HEK293 (cell line): ENCODE measurements around the gene PCOLCE2.

Source experiments
- CTCF ChIA-PET: fragments of 350-600 bp; formaldehyde crosslinking; extraction: SDS; loops from one replicate; lab custom pipeline; 2021; ENCODE audit warnings: antibody characterized with exemption; lab: Yijun Ruan, JAX
- POLR2A ChIA-PET: fragments of 300-600 bp; formaldehyde crosslinking; extraction: SDS; loops from one replicate; lab custom pipeline; 2020; ENCODE audit warnings: antibody characterized with exemption, inconsistent platforms; lab: Yijun Ruan, JAX
- H3K27ac ChIP-seq: fragments of 200-500 bp; sonication (Bioruptor generic); 2 replicates; pipeline ENCODE4 v1.5.1; 2014; ENCODE audit warnings: low read depth, low read length, control low read depth, inconsistent platforms; ENCODE audit errors: extremely low read depth
- H3K36me3 ChIP-seq, 2 experiments: fragments of 200-500 bp in 1 of 2; sonication (Bioruptor generic) in 1 of 2; 1 replicate in 1 of 2; 2 replicates in 1 of 2; pipeline ENCODE4 v1.5.1; 2014 to 2017; ENCODE audit warnings: inconsistent platforms in 2 of 2, low read length in 2 of 2; ENCODE audit not compliant: control insufficient read depth in 2 of 2, insufficient read depth in 1 of 2
- H3K4me1 ChIP-seq: fragments of 200-500 bp; sonication (Bioruptor generic); 2 replicates; pipeline ENCODE4 v1.5.1; 2014; ENCODE audit warnings: mild to moderate bottlenecking, low read length, inconsistent platforms; ENCODE audit not compliant: control insufficient read depth, insufficient read depth
- H3K4me3 ChIP-seq: 2 replicates; pipeline ENCODE4 v1.5.1; 2011; ENCODE audit warnings: low read depth, mild to moderate bottlenecking, control low read depth, low read length, moderate library complexity
- H3K9me3 ChIP-seq: fragments of 200-500 bp; sonication (Bioruptor generic); 2 replicates; pipeline ENCODE4 v1.5.1; 2014; ENCODE audit warnings: low read depth, low read length, inconsistent platforms; ENCODE audit not compliant: control insufficient read depth, insufficient read depth
- CTCF ChIP-seq: fragments of 450-650 bp; formaldehyde crosslinking; IDR thresholded peaks from 2 replicates; pipeline ENCODE4 v1.5.1; 2016; ENCODE audit warnings: missing biosample characterization, missing genetic modification characterization
- HOXA7 ChIP-seq: sonication (generic); formaldehyde crosslinking; IDR thresholded peaks from 2 replicates; pipeline ENCODE4 v1.8.1; 2022; ENCODE audit warnings: missing genetic modification reagents, borderline replicate concordance
- SCRT1 ChIP-seq: fragments of 450-650 bp; formaldehyde crosslinking; IDR thresholded peaks from 2 replicates; pipeline ENCODE4 v1.5.1; 2016; ENCODE audit warnings: missing biosample characterization, missing genetic modification characterization, borderline replicate concordance
- SCRT2 ChIP-seq: fragments of 450-650 bp; formaldehyde crosslinking; IDR thresholded peaks from 2 replicates; pipeline ENCODE4 v1.5.1; 2016; ENCODE audit warnings: missing biosample characterization, missing genetic modification characterization
- TSHZ1 ChIP-seq: fragments of 450-650 bp; formaldehyde crosslinking; IDR thresholded peaks from 2 replicates; pipeline ENCODE4 v1.5.1; 2016; ENCODE audit warnings: missing biosample characterization, missing genetic modification characterization, borderline replicate concordance
- ZFHX2 ChIP-seq: fragments of 450-650 bp; formaldehyde crosslinking; conservative IDR thresholded peaks from 2 replicates; pipeline ENCODE4 v1.5.1; 2016; ENCODE audit warnings: missing biosample characterization, missing genetic modification characterization
- ZNF311 ChIP-seq: fragments of 450-650 bp; formaldehyde crosslinking; IDR thresholded peaks from 2 replicates; pipeline ENCODE4 v1.5.1; 2017; ENCODE audit warnings: missing biosample characterization, missing genetic modification characterization, borderline replicate concordance
- ZNF394 ChIP-seq: fragments of 450-650 bp; formaldehyde crosslinking; IDR thresholded peaks from 2 replicates; pipeline ENCODE4 v1.5.1; 2016; ENCODE audit warnings: missing biosample characterization, missing genetic modification characterization, mild to moderate bottlenecking, moderate library complexity, borderline replicate concordance
- ZNF654 ChIP-seq: fragments of 450-650 bp; formaldehyde crosslinking; IDR thresholded peaks from 2 replicates; pipeline ENCODE4 v1.5.1; 2016; ENCODE audit warnings: low read depth, missing biosample characterization, missing genetic modification characterization
- ZNF677 ChIP-seq: fragments of 450-650 bp; IDR thresholded peaks from 2 replicates; pipeline ENCODE4 v1.5.0; 2018; ENCODE audit warnings: missing biosample characterization, mild to moderate bottlenecking, missing genetic modification characterization, moderate library complexity
- ZNF701 ChIP-seq: fragments of 450-650 bp; formaldehyde crosslinking; IDR thresholded peaks from 2 replicates; pipeline ENCODE4 v1.5.1; 2016; ENCODE audit warnings: missing biosample characterization, missing genetic modification characterization
- ZNF830 ChIP-seq: fragments of 450-650 bp; IDR thresholded peaks from 2 replicates; pipeline ENCODE4 v1.5.0; 2018; ENCODE audit warnings: missing biosample characterization, missing genetic modification characterization, low read depth, mild to moderate bottlenecking, moderate library complexity
- ZSCAN16 ChIP-seq: fragments of 450-650 bp; formaldehyde crosslinking; IDR thresholded peaks from 2 replicates; pipeline ENCODE4 v1.5.1; 2016; ENCODE audit warnings: missing biosample characterization, missing genetic modification characterization

PCOLCE2 gene

GRCh38 chr3:142907996-142908395, 19.1 kb upstream of the PCOLCE2 start:
- ChIA-PET CTCF (interaction anchor here (0.7 to 2.6 kb wide), 2 partner anchors 78 to 79 kb away, joined by 3 to 12 read pairs; no protein-coding TSS in a partner anchor), POLR2A (no interaction called here)
- Histone ChIP-seq H3K27ac (no peak overlapping the region), H3K4me3 (no peak overlapping the region), H3K4me1 (no peaks in the 10 kb centered on the region), H3K36me3 (no peaks in the 10 kb centered on the region), H3K9me3 (no peaks in the 10 kb centered on the region)
- TF ChIP-seq ZNF311 (tag by site-specific recombination) (no peak), ZSCAN16 (tag by site-specific recombination) (no peak), ZNF830 (tag by site-specific recombination) (no peak), ZNF701 (tag by site-specific recombination) (no peak), HOXA7 (CRISPR knock-in tag) (no peak), TSHZ1 (tag by site-specific recombination) (no peak), ZFHX2 (tag by site-specific recombination) (no peak)

GRCh38 chr3:142904639-142905436, 16.0 kb upstream of the PCOLCE2 start:
- H3K4me3 ChIP-seq: no peak overlapping the region
- TF ChIP-seq ZNF654 (tag by site-specific recombination) (peak; percentile 61), SCRT2 (0 out of 2 replicates have a peak, but pooled peaks have one; percentile 10), ZNF394 (tag by site-specific recombination) (no peak), CTCF (peak; percentile 48), SCRT1 (tag by site-specific recombination) (0 out of 2 replicates have a peak, but pooled peaks have one; percentile 25)
- no peaks in the 10 kb centered on the region for H3K4me1 ChIP-seq
- no peaks in the 10 kb centered on the region for H3K9me3 ChIP-seq
- no peaks in the 10 kb centered on the region for H3K36me3 ChIP-seq
- ChIA-PET CTCF (interaction anchor here (0.6 to 2.3 kb wide), 5 partner anchors 58 to 193 kb away, joined by 3 to 13 read pairs (median 3); no protein-coding TSS in a partner anchor), POLR2A (no interaction called here)
- H3K27ac ChIP-seq: no peak overlapping the region

GRCh38 chr3:142902356-142902755, 13.5 kb upstream of the PCOLCE2 start:
- H3K4me1 ChIP-seq: no peaks in the 10 kb centered on the region
- CTCF ChIA-PET: interaction anchor here (0.6 to 3.6 kb wide), 4 partner anchors 11 to 322 kb away, joined by 3 to 17 read pairs (median 3); no protein-coding TSS in a partner anchor

More at GRCh38 chr3:142902356-142902755, 13.5 kb upstream of the PCOLCE2 start:
- POLR2A ChIA-PET: no interaction called here
- no peak for TF ChIP-seq ZNF677 (tag by site-specific recombination)
- no peaks in the 10 kb centered on the region for H3K36me3 ChIP-seq
- H3K9me3 ChIP-seq: no peaks in the 10 kb centered on the region
- no peak overlapping the region for H3K27ac ChIP-seq
- H3K4me3 ChIP-seq: no peak overlapping the region
